K562 (cell line): ENCODE measurements around the gene RCL1. TPM values are rescaled to one million over a fixed set of nuclear protein-coding genes. Genes with fewer than 3 reads are reported as not detected.

Experiments used
- ATAC-seq: fragments of 200-7000 bp; cut with Tn5 transposase; 3 replicates; pipeline ENCODE4 v1.9.1; 2020; ENCODE audit warnings: moderate library complexity
- BruUV-seq: library from RNA; stranded (reverse); fragments of 400-500 nt; replicated peaks from 2 replicates; lab custom pipeline; 2021; lab: Mats Ljungman, UMichigan
- CTCF ChIA-PET: fragments of 300-600 bp; formaldehyde crosslinking; extraction: SDS; loops from one replicate; lab custom pipeline; 2021; ENCODE audit warnings: low intra/inter-chr PET ratio; lab: Yijun Ruan, JAX
- POLR2A ChIA-PET: fragments of 300-600, 350-650 bp; sonication (Branson Sonifier 250); formaldehyde crosslinking; extraction: SDS; loops from one replicate; lab custom pipeline; 2021; ENCODE audit warnings: antibody characterized with exemption, inconsistent platforms; lab: Yijun Ruan, JAX
- DNase-seq, 4 experiments: peaks; one replicate each; pipeline versions ENCODE4 v3.0.0 to v3.0.0-alpha.2; 2011 to 2018; ENCODE audit warnings: low spot score in 3 of 4, mixed read lengths in 3 of 4; ENCODE audit errors: extremely low read depth in 1 of 4
- FAIRE-seq: peaks from 2 replicates; lab custom pipeline; 2011; peaks lifted over from hg19 to GRCh38; lab: Jason Lieb, UNC
- H2AFZ ChIP-seq: 2 replicates; pipeline ENCODE4 v1.6.0; 2011; ENCODE audit warnings: low read depth, low read length, control low read depth, inconsistent platforms
- H3K27ac ChIP-seq: fragments of 200-600 bp; 3 replicates; pipeline ENCODE4 v1.8.0; 2011; ENCODE audit warnings: low read depth, mild to moderate bottlenecking, control low read depth, inconsistent platforms, low read length, moderate library complexity, mixed read lengths; ENCODE audit errors: extremely low read depth
- H3K27me3 ChIP-seq, 2 experiments: fragments of 300-600 bp in 1 of 2; 2 replicates in 1 of 2; 3 replicates in 1 of 2; pipeline versions ENCODE4 v1.6.0 to v1.8.0; 2011; ENCODE audit warnings: inconsistent platforms in 2 of 2, low read length in 2 of 2, mild to moderate bottlenecking in 1 of 2, mixed read lengths in 1 of 2, moderate library complexity in 1 of 2; ENCODE audit not compliant: control insufficient read depth in 2 of 2, insufficient read depth in 2 of 2
- H3K36me3 ChIP-seq: fragments of 300-600 bp; 3 replicates; pipeline ENCODE4 v1.8.0; 2011; ENCODE audit warnings: mild to moderate bottlenecking, low read length, inconsistent platforms; ENCODE audit not compliant: control insufficient read depth, insufficient read depth
- H3K4me1 ChIP-seq, 2 experiments: fragments of 200-600 bp in 1 of 2; replicated peaks in 1 of 2; 2 replicates in 1 of 2; 3 replicates in 1 of 2; pipeline versions ENCODE4 v1.5.1 to v1.8.0; 2011; ENCODE audit warnings: inconsistent platforms in 2 of 2, low read length in 2 of 2, mild to moderate bottlenecking in 1 of 2, mixed read lengths in 1 of 2, moderate library complexity in 1 of 2; ENCODE audit not compliant: control insufficient read depth in 2 of 2, insufficient read depth in 2 of 2
- H3K4me2 ChIP-seq: 2 replicates; pipeline ENCODE4 v1.6.1; 2011; ENCODE audit warnings: low read length, control low read depth, inconsistent platforms, mixed read lengths; ENCODE audit not compliant: insufficient read depth
- H3K4me3 ChIP-seq: fragments of 200-600 bp; sonication (generic), shearing (Covaris generic); 2 replicates; pipeline ENCODE4 v1.5.1; 2016; ENCODE audit warnings: control low read depth, inconsistent platforms
- H3K79me2 ChIP-seq: fragments of 200-600 bp; 3 replicates; pipeline ENCODE4 v1.8.0; 2011; ENCODE audit warnings: low read length, inconsistent platforms; ENCODE audit not compliant: control insufficient read depth, insufficient read depth
- H3K9ac ChIP-seq, 2 experiments: 2 replicates each; pipeline versions ENCODE4 v1.6.0 to v1.6.1; 2011; ENCODE audit warnings: low read depth in 2 of 2, low read length in 2 of 2, control low read depth in 1 of 2, inconsistent platforms in 1 of 2, mild to moderate bottlenecking in 1 of 2, mixed read lengths in 1 of 2; ENCODE audit not compliant: insufficient read depth in 1 of 2
- H3K9me1 ChIP-seq: one replicate; pipeline ENCODE4 v1.6.0; 2011; ENCODE audit warnings: inconsistent platforms, mild to moderate bottlenecking, low read length, moderate library complexity; ENCODE audit not compliant: control insufficient read depth, insufficient read depth
- H3K9me3 ChIP-seq: replicated peaks from 2 replicates; pipeline ENCODE4 v1.5.1; 2011; ENCODE audit warnings: low read depth, low read length, inconsistent platforms; ENCODE audit not compliant: control insufficient read depth, insufficient read depth
- H4K20me1 ChIP-seq: replicated peaks from 2 replicates; pipeline ENCODE4 v1.6.1; 2011; ENCODE audit warnings: low read length, inconsistent platforms, mixed read lengths; ENCODE audit not compliant: control insufficient read depth, insufficient read depth
- CGGBP1 ChIP-seq: fragments of 250-450 bp; sonication (Bioruptor Pico); IDR thresholded peaks from 2 replicates; pipeline ENCODE4 v1.9.0; 2021; ENCODE audit warnings: mild to moderate bottlenecking
- CHD1 ChIP-seq: fragments of 200-600 bp; sonication (generic); IDR thresholded peaks from one replicate; pipeline ENCODE4 v1.6.1; 2012; ENCODE audit warnings: mild to moderate bottlenecking, moderate library complexity, low read length, inconsistent platforms
- HSF4 ChIP-seq: fragments of 250-450 bp; sonication (Bioruptor Pico); IDR thresholded peaks from 2 replicates; pipeline ENCODE4 v2.1.2; 2022; ENCODE audit warnings: mild to moderate bottlenecking, moderate library complexity, borderline replicate concordance
- MGA ChIP-seq: fragments of 450-650 bp; IDR thresholded peaks from 2 replicates; pipeline ENCODE4 v1.6.1; 2016; ENCODE audit warnings: mild to moderate bottlenecking, moderate library complexity
- NR2C1 ChIP-seq, 2 experiments: fragments of 450-650 bp; IDR thresholded peaks; 2 replicates each; pipeline ENCODE4 v1.6.1; 2017; ENCODE audit warnings: mild to moderate bottlenecking in 2 of 2, antibody characterized with exemption in 1 of 2, inconsistent platforms in 1 of 2, missing compliant biosample characterization in 1 of 2, missing genetic modification characterization in 1 of 2
- PML ChIP-seq: IDR thresholded peaks from 2 replicates; pipeline ENCODE4 v1.6.1; 2012; ENCODE audit warnings: low read length, inconsistent platforms
- PPARD ChIP-seq: fragments of 250-450 bp; sonication (Bioruptor Pico); IDR thresholded peaks from 2 replicates; pipeline ENCODE4 v1.8.0; 2022; ENCODE audit warnings: inconsistent platforms, mild to moderate bottlenecking, moderate library complexity
- TAL1 ChIP-seq: fragments of 450-650 bp; IDR thresholded peaks from 2 replicates; pipeline ENCODE4 v1.6.1; 2016; ENCODE audit warnings: mild to moderate bottlenecking
- WGBS: fragments of 100-300 bp; shearing (Covaris generic); methylation state at CpG from one replicate; pipeline ENCODE4 v1.1.6; 2016; ENCODE audit warnings: low coverage, mixed read lengths; ENCODE audit not compliant: insufficient coverage; ENCODE audit errors: missing lambda C conversion rate; 5-methylcytosine and 5-hydroxymethylcytosine counted together
- in situ Hi-C: fragments of 300-500 bp; cut with MboI; formaldehyde crosslinking; loops from 4 replicates; pipeline ENCODE4 v1.15.0; 2018; ENCODE audit warnings: inconsistent platforms, mixed read lengths
- intact Hi-C: fragments of 100-400 bp; cut with micrococcal nuclease; formaldehyde crosslinking; loops from 2 replicates; pipeline ENCODE4 v1.14.2; 2022
- polyA plus RNA-seq, 8 experiments: library from polyadenylated mRNA; depleted of rRNA in 4 of 8; stranded (reverse) in 5 of 8; unstranded in 3 of 8; fragments of >200 nt; fragmentation: Nextera tagmentation in 2 of 8; fragmentation: Illumina TruSeq in 1 of 8; extraction: Ambion mirVana in 2 of 8; extraction: Trizol in 1 of 8; gene quantifications; 2 replicates each; pipeline versions ENCODE4 v1.2.1 to v1.2.3, GENCODE V29; 2011 to 2014; ENCODE audit warnings: inconsistent platforms in 1 of 8, missing spikeins in 1 of 8
- total RNA-seq, 7 experiments: library from RNA; depleted of rRNA in 6 of 7; stranded (reverse); fragments of >200 nt in 6 of 7; fragmentation: Illumina TruSeq in 2 of 7; extraction: Trizol in 2 of 7; gene quantifications; 2 replicates each; pipeline versions ENCODE4 v1.2.1 to v1.2.3, GENCODE V29; 2011 to 2021; ENCODE audit warnings: low replicate concordance in 1 of 7

Gene RCL1
- total and polyA plus RNA-seq, 9 of the 15 experiments (the other 6 are each of a cell fraction or from before 2014, with no cell fraction given) = 24.0 to 67.7 (median 38.6) TPM

GRCh38 chr9:4831119-4831518, 38.4 kb downstream of the RCL1 start:
- no peak for DNase-seq
- H3K9ac ChIP-seq = no peak overlapping the region
- H3K4me3 ChIP-seq = no peak overlapping the region
- no TSS peak for BruUV-seq
- no peak for TF ChIP-seq HSF4 (CRISPR knock-in tag)
- TF ChIP-seq MGA = no peak
- TF ChIP-seq TAL1 = no peak
- TF ChIP-seq PPARD (CRISPR knock-in tag) = no peak
- no peak for TF ChIP-seq NR2C1 (IDR thresholded peaks at IDR 0.05)
- no peak for TF ChIP-seq NR2C1 (tag; IDR thresholded peaks at IDR 0.05)
- TF ChIP-seq PML = no peak
- no peak for TF ChIP-seq CGGBP1
- TF ChIP-seq CHD1 = no peak
- TF ChIP-seq, all 486 proteins: peak for 0
- ATAC-seq (0 out of 3 replicates have a peak, but pooled peaks have one; percentile 8), FAIRE-seq (no peak)
- Histone ChIP-seq H3K36me3 (peaks cover 82% of the 10 kb centered on the region), H3K9me3 (no peaks in the 10 kb centered on the region), H2AFZ (no peak overlapping the region), H3K9me1 (peaks cover 2% of the 10 kb centered on the region), H3K27me3 (no peaks in the 10 kb centered on the region), H4K20me1 (no peaks in the 10 kb centered on the region), H3K27ac (peak overlapping the region; percentile 69; the same call in 2 of the 3 replicates), H3K79me2 (peaks cover 97% of the 10 kb centered on the region), H3K4me2 (peak overlapping the region; percentile 27; the same call in 1 of the 2 replicates), H3K4me1 (peaks cover 14 to 83% of the 10 kb centered on the region in 2 experiments)
- ChIA-PET POLR2A (interaction anchor here (1.0 to 2.9 kb wide), 5 partner anchors 10 to 154 kb away, joined by 3 to 13 read pairs (median 3); partner anchors contain the start of gene JAK2), CTCF (no interaction called here)
- 17% methylated on average over 5 of the region's 5 CpGs for WGBS
- intact Hi-C loops (loop anchor here (5.0 kb wide), 1 partner anchor 34 kb away; no protein-coding TSS in a partner anchor), in situ Hi-C loops (no loop called here)
